Astrocyte (in vitro differentiated cells and primary cell): ENCODE measurements around the gene IFIT1. TPM values are rescaled to one million over a fixed set of nuclear protein-coding genes. Genes with fewer than 3 reads are reported as not detected.
A peak's percentile ranks its signal among the peaks of the same experiment; 100 is the strongest.
"Not testable (repeated sequence)": the region's sequence is repeated elsewhere in the genome, so short reads cannot be mapped to it uniquely, and the experiment has no call there.

ENCODE experiments used
- DNase-seq: peaks from one replicate; pipeline ENCODE4 v3.0.0-alpha.2; 2010; ENCODE audit warnings: low read depth
- FAIRE-seq: peaks from 2 replicates; lab custom pipeline; 2011; peaks lifted over from hg19 to GRCh38; lab: Jason Lieb, UNC
- H2AFZ ChIP-seq: 2 replicates; pipeline ENCODE4 v1.6.0; 2012; ENCODE audit warnings: low read depth, low read length, inconsistent platforms
- H3K27ac ChIP-seq: 2 replicates; pipeline ENCODE4 v1.5.1; 2011; ENCODE audit warnings: low read depth, low read length, inconsistent platforms
- H3K27me3 ChIP-seq: 2 replicates; pipeline ENCODE4 v1.6.0; 2011; ENCODE audit warnings: low read length, inconsistent platforms; ENCODE audit not compliant: insufficient read depth
- H3K36me3 ChIP-seq: 2 replicates; pipeline ENCODE4 v1.5.1; 2011; ENCODE audit warnings: low read length, inconsistent platforms; ENCODE audit not compliant: insufficient read depth
- H3K4me1 ChIP-seq: 2 replicates; pipeline ENCODE4 v1.5.1; 2011; ENCODE audit warnings: low read length, inconsistent platforms; ENCODE audit not compliant: insufficient read depth
- H3K4me2 ChIP-seq: 2 replicates; pipeline ENCODE4 v1.6.0; 2012; ENCODE audit warnings: low read length, inconsistent platforms
- H3K4me3 ChIP-seq: 2 replicates; pipeline ENCODE4 v1.5.1; 2011; ENCODE audit warnings: low read depth, mild to moderate bottlenecking, low read length, inconsistent platforms; ENCODE audit not compliant: insufficient read depth
- H3K79me2 ChIP-seq: 2 replicates; pipeline ENCODE4 v1.6.0; 2012; ENCODE audit warnings: mild to moderate bottlenecking, low read length, inconsistent platforms; ENCODE audit not compliant: insufficient read depth
- H3K9ac ChIP-seq: 2 replicates; pipeline ENCODE4 v1.6.0; 2012; ENCODE audit warnings: mild to moderate bottlenecking, low read length, inconsistent platforms
- H3K9me3 ChIP-seq: 2 replicates; pipeline ENCODE4 v1.5.1; 2012; ENCODE audit warnings: low read depth, mild to moderate bottlenecking, low read length, inconsistent platforms; ENCODE audit not compliant: insufficient read depth
- H4K20me1 ChIP-seq: 2 replicates; pipeline ENCODE4 v1.6.0; 2012; ENCODE audit warnings: low read length, inconsistent platforms; ENCODE audit not compliant: insufficient read depth
- H3K27ac Mint-ChIP-seq: one replicate; pipeline ENCODE4 v1.8.0; 2021; ENCODE audit warnings: mild to moderate bottlenecking, mixed read lengths; ENCODE audit not compliant: unreplicated experiment
- H3K27me3 Mint-ChIP-seq: one replicate; pipeline ENCODE4 v1.8.0; 2021; ENCODE audit warnings: low read depth, mixed read lengths; ENCODE audit not compliant: unreplicated experiment
- H3K36me3 Mint-ChIP-seq: one replicate; pipeline ENCODE4 v1.8.0; 2021; ENCODE audit warnings: low read depth, mixed read lengths; ENCODE audit not compliant: unreplicated experiment
- H3K4me1 Mint-ChIP-seq: one replicate; pipeline ENCODE4 v1.8.0; 2021; ENCODE audit warnings: low read depth, mixed read lengths; ENCODE audit not compliant: unreplicated experiment
- H3K4me3 Mint-ChIP-seq: one replicate; pipeline ENCODE4 v1.8.0; 2021; ENCODE audit warnings: mild to moderate bottlenecking, moderate library complexity, mixed read lengths; ENCODE audit not compliant: unreplicated experiment
- H3K9me3 Mint-ChIP-seq: one replicate; pipeline ENCODE4 v1.8.0; 2021; ENCODE audit warnings: mild to moderate bottlenecking, mixed read lengths; ENCODE audit not compliant: unreplicated experiment
- CTCF ChIP-seq: IDR thresholded peaks from 2 replicates; pipeline ENCODE4 v1.5.1; 2011; ENCODE audit warnings: low read depth, mild to moderate bottlenecking, inconsistent platforms, low read length, moderate library complexity; ENCODE audit not compliant: insufficient read depth
- EZH2 ChIP-seq: IDR thresholded peaks from 2 replicates; pipeline ENCODE4 v1.6.1; 2012; ENCODE audit warnings: mild to moderate bottlenecking, low read length, inconsistent platforms; ENCODE audit not compliant: insufficient read depth
- total RNA-seq: library from RNA; stranded (reverse); gene quantifications from 2 replicates; pipeline ENCODE4 v1.2.1, GENCODE V29; 2021

The IFIT1 gene
- total RNA-seq, 1 donor from 2014 or later = 335 TPM

DNA sequence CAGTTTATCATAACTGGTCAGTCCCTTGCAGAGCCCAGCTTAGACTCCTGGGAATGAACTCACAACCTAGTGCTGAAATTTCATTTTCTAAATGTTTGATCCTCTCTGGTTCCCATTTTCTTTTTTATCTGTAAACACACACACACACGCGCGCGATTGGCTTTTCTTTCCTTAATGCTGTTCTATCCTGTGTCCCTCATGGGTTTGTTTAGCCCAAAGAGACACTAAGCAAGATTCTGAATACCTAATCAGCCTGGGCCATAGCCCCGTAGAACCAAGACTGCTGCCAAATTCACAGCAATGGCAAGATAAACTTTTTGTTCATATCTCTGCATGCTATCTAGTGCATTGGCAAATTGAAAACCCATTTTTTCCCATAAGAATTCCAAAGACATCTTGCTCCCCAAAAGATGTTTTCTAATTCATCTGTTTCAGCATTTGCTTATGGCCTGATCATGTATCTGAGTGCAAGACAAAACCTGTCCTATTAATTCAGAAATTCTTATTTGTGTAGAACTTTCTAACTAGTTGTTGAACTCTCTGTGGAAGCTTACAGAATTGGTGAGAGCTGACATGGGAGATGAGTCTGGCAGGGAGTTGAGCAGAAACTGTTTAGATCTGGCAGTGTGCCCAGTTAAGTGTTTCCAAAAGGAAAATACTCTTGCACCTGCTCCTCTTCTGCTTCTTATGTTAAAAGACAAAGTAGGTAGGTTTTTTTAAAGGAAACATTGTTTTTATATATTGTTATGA, 1.8 kb upstream of the IFIT1 start:
- H3K4me3 ChIP-seq = no peak overlapping the region
- H4K20me1 ChIP-seq = no peaks in the 10 kb centered on the region
- H3K36me3 ChIP-seq = no peaks in the 10 kb centered on the region
- no peak overlapping the region for H3K27ac Mint-ChIP-seq
- no peaks in the 10 kb centered on the region for H3K9me3 Mint-ChIP-seq
- no peak overlapping the region for H3K4me3 Mint-ChIP-seq
- H3K36me3 Mint-ChIP-seq = peaks cover 10% of the 10 kb centered on the region
- no peaks in the 10 kb centered on the region for H3K79me2 ChIP-seq
- H3K4me2 ChIP-seq = no peak overlapping the region
- no peak overlapping the region for H3K9ac ChIP-seq
- H3K27me3 Mint-ChIP-seq = no peaks in the 10 kb centered on the region
- no peak overlapping the region for H3K27ac ChIP-seq
- no peaks in the 10 kb centered on the region for H3K27me3 ChIP-seq
- no peaks in the 10 kb centered on the region for H3K9me3 ChIP-seq
- TF ChIP-seq EZH2 (no peak), CTCF (no peak)
- H2AFZ ChIP-seq = no peak overlapping the region
- H3K4me1 Mint-ChIP-seq = peaks cover 12% of the 10 kb centered on the region
- DNase-seq (no peak), FAIRE-seq (no peak)
- peaks cover 11% of the 10 kb centered on the region for H3K4me1 ChIP-seq

DNA sequence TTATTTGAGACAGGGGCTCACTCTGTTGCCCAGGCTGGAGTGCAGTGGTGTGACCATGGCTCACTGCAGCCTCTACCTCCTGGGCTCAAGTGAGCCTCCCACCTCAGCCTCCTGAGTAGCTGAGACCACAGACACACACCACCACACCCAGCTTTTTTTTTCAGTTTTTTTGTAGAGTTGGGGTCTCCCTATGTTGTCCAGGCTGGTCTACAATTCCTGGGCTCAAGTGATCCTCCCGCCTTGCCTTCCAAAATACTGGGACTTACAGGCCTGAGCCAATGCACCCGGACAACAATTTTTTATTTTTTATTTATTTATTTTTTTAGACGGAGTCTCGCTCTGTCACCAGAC, 1.2 kb upstream of the IFIT1 start:
- not testable (repeated sequence) for H3K4me3 Mint-ChIP-seq, H3K27ac Mint-ChIP-seq, FAIRE-seq, H3K4me2 ChIP-seq, H3K36me3 ChIP-seq, DNase-seq, H3K9ac ChIP-seq, H2AFZ ChIP-seq, H3K27ac ChIP-seq, H3K27me3 Mint-ChIP-seq, H3K4me3 ChIP-seq, H4K20me1 ChIP-seq, H3K27me3 ChIP-seq, H3K79me2 ChIP-seq, H3K9me3 ChIP-seq, H3K9me3 Mint-ChIP-seq, H3K36me3 Mint-ChIP-seq
- H3K4me1 Mint-ChIP-seq = peaks cover 12% of the 10 kb centered on the region
- peaks cover 11% of the 10 kb centered on the region for H3K4me1 ChIP-seq

DNA sequence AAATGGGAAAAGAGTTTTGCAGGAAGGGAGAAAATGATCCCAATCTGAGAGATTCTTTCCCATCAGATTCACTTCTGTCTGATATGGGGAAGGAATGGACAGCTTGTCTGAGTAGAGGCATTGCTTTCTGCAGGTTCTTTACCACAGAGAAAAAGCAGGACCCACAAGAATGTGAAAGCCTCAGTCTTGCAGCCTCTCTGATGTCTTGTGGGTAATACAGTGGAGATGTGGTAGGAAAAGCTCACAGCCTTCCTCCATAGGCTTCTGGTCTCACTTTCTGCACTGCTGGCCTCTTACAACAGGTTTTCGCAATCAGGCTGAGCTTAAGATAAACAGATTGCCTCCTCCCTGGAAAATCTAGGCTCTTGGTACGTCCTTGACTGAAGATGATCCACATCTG, 551 bp downstream of the IFIT1 start:
- Histone ChIP-seq H4K20me1 (no peaks in the 10 kb centered on the region), H3K9ac (peak overlapping the region; percentile 77), H3K27ac (peak overlapping the region; percentile 59), H3K9me3 (no peaks in the 10 kb centered on the region), H3K36me3 (no peaks in the 10 kb centered on the region), H3K4me3 (peak overlapping the region; percentile 86), H3K79me2 (no peaks in the 10 kb centered on the region), H3K4me2 (peak overlapping the region; percentile 77), H3K27me3 (no peaks in the 10 kb centered on the region), H3K4me1 (peaks cover 11% of the 10 kb centered on the region), H2AFZ (peak overlapping the region; percentile 87)
- Mint-ChIP-seq H3K4me1 (peaks cover 14% of the 10 kb centered on the region), H3K4me3 (peak overlapping the region; percentile 95), H3K36me3 (peaks cover 11% of the 10 kb centered on the region), H3K27ac (peak overlapping the region; percentile 97), H3K9me3 (no peaks in the 10 kb centered on the region), H3K27me3 (no peaks in the 10 kb centered on the region)
- TF ChIP-seq EZH2 = no peak
- no peak for TF ChIP-seq CTCF
- DNase-seq (peak; percentile 87), FAIRE-seq (peak; percentile 64)
